Stimulated activated CD8-positive, alpha-beta memory T cell treated with anti-CD3 and anti-CD28 coated beads, Interleukin-4, amount 100 ng/mL, for 48 hours (primary cell): Measurements from ENCODE around the gene CIB2.

ENCODE experiments used
- DNase-seq: peaks from one replicate; pipeline ENCODE4 v3.0.0-alpha.2; 2020

The CIB2 gene

DNA sequence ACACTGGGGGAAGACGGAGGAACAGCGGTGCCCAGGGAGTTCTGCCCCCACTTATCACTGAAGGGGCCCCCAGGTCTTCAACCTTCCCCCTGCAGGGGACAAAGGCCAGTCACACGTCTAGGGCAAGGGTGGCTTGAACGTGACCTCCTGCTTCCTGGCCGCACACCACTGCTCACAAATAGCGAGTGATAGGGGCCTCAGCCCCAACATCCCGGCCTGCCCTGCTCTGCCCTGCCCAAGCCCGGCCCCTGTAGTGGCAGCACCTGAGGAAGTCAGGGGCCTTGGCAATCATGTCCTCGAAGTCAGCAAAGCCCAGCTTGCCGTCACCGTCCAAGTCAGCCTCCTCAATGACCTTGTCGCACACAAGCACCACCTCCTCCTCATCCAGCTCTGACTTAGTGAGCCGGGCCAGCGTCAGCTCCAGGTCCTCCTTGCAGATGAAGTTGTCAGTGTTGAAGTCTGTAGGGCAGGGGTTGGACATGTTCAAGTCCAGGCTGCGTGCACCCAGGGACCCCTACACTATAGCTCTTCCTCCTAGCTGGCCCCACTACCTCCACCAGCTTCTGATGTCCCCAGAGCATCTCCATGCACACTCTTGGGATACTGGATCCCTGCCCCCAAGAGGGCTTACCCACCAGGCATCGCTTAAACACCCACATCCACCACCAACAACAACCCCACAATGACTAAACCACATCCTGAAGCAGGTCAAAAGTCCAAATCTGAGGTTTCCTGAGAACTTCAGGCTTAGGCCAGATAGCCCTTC lies 25.6 kb downstream of the CIB2 start:
- DNase-seq, result no peak

DNA sequence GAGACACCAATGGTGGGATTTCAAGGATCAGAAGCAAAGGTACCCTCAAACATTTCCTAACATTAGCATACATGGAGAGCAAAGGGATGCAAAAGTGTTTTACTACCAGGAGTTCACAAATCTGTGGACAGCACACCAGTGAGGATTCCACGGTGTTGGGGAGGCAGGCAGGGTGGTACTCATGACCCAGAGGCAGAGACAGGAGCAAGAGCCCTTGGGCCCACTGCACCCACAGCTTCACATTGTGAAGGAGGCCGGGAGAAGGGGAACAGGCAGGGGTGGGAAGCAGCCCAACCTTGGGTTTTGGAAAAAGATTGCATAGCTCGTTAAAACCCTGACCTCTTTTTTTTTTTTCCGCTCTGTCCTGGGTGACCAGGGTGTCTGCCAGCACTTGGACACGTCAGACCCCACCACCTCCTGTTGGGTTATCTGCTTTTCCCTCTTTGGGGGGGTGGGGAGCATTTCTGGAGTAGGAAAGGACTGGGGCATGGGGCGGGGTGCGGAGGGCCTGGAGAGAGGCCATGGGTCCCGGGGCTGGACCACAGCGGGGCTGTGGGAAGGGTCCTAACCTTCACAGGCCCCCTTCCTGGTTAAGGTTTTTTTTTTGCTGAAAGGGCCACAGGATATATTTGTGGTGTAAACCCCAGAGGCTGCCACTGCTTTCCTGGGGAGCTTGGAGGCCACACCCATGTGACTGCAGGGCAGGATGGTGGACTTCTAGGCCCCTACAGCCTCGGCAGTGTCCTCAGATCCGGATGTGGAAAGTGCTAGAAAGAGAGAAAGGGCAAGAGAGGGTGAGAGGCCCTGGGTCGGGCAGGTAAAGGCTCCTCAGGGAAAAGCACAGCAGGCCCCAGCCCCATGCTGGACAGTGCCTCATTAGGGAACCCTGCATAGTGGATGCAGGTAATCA lies 26.4 kb downstream of the CIB2 start:
- DNase-seq, result no peak

DNA sequence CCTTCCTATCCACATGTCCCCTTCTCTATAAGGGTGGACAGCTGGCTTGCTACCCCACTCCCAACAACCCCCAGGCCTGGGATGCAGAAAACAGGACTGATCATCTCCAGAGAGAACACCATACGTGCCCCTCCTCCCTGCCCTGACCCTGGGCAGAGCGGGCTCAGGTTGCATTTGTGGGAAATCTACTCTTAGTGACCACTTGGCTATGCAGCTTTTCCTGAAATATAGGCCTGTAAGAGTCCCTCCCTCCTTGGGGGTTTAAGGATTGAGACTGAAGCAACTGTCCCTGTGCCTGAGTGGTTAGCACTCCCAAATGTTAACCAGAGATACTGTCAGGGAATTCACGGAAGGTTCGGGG lies 27.1 kb downstream of the CIB2 start:
- DNase-seq, result no peak

DNA sequence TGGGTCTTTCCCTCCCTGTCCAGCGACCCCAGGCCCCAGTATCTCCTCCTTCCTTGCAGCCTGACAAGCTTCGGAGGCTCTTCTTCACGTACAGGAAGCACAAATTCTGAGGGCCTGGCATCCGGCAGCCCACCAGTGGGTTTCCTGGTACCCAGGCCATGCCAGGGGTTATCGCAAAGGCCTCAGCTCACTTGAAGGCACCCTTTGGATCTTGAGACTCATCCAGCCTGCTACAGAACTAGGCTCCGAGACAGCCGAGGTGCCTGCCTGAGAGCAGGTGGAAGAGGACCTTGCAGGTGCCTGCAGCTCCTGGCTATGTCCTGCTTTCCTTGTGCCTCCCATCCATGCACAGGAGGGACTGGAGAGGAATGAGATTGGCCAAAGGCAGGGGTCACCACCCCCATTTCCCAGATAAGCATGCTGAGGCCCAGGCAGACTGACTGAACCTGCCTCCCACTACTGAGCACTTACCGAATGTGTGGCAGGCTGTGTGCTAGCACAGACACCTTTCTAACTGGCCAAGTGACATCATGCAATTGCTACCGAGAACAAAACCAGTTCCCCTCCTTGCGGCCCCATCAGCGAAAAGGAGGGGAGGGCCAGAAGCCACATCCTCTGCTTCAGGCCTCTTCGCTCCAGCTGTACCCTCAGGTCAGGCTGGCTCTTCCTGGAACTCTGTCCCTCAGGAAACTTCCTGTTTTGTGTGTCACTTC lies 27.7 kb downstream of the CIB2 start:
- peak; percentile 75 for DNase-seq

DNA sequence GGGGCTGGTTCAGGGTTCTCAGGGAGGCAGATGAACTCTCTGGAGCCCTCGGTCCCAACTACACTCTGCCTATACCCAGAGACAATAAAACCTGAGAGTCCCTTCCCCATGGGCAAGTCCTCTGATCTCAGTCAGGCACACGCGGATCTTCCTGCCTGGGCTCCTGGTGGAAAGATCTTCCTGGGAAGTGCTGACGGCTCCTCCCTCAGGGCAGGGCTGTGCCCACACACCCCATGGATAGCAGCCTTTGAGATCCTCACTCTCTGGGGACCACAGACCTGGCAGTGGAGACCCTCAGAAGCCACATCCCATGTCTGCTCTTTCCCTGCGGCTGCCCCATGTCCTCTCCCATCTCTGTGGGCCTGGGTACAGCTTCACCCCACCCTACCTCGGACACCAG lies 28.5 kb downstream of the CIB2 start:
- DNase-seq, result no peak

DNA sequence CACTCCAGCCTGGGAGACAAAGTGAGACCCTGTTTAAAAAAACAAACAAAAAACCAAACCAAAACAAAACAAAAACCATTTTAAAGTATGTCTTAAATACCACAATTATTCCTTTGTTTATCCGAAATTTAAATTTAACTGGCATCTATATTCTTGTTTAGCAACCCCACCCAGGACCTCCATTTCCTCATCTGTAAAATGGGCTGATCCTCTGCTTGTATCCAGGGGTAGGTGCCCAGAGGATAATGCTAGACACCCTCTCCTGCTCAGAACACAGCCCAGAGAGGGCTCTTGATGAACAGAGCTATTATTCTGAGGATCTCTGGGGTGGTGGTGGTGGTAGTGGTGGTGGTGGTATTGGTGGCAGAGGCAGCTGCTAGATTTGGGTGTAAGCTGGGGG lies 29.0 kb downstream of the CIB2 start:
- DNase-seq, result no peak

DNA sequence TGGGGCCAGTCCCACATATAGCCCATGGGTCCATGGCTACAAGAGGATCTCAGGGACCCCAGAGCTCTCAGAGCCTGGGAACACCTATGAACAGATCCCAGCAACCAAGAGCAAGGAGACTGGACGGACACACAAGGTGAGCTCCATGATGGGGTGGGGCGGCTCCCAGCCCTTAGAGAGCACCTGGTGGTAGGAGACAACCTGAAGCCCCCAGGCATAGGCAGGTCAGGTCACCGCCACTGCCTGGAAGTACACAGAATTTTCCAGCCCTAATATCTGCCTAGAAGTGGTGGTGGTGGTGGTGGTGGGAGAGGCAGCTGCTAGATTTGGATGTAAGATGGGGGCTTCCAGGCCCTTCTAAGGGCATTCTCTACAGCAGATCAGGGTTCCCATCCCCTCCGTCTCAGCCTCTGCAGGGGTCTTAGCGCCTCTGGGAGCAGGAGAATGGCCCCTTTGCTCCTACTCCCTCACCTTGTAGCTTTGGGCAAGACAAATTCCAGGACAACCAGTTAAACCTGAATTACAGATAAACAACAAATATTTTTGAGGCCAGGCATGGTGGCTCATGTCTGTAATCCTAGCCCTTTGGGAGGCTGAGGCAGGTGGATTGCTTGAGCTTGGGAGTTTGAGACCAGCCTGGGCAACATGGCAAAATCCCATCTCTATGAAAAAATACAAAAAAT lies 29.7 kb downstream of the CIB2 start:
- no peak for DNase-seq

DNA sequence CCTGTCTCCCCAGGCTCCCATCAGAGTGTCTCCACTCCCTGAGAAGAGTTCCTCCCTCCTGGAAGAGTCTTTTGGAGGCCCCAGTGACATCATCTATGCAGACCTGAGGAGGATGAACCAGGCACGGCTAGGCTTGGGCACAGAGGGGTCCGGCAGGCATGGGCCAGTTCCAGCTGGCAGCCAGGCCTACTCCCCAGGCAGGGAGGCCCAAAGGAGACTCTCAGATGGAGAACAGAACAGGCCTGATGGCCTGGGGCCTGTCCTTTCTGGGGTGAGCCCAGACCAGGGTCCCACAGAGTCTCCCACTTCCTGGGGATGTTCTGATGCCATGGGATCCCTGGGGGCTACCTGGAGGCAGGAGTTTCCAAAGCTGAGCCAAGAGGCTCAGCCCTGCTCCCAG lies 30.4 kb downstream of the CIB2 start:
- DNase-seq, result no peak

DNA sequence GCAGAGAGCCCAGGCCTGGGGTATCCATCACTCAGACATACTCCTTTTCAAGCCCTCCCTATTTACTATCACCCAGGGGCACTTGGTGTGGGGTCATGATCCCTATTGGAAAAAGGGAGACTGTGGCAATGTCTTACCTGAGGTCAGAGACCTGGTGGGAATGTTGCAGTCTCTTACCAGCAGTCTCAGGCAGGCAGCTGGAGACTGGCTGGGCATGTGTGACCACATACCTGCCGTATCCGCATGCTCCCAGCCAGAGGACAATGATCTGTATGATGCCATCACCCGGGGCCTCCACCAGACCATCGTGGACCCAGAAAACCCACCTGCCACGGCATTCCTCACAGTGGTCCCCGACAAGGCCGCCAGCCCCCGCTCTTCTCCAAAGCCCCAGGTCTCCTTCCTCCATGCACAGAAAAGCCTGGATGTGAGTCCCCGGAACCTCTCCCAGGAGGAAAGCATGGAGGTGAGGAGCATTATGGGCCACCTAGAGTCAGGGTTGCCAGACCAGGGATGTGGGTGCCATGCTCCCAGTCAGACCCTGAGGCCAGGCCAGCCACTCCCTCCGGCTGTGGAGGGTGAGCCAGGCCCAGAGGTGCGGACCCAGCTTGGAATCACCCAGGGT lies 33.0 kb downstream of the CIB2 start:
- DNase-seq, result no peak

DNA sequence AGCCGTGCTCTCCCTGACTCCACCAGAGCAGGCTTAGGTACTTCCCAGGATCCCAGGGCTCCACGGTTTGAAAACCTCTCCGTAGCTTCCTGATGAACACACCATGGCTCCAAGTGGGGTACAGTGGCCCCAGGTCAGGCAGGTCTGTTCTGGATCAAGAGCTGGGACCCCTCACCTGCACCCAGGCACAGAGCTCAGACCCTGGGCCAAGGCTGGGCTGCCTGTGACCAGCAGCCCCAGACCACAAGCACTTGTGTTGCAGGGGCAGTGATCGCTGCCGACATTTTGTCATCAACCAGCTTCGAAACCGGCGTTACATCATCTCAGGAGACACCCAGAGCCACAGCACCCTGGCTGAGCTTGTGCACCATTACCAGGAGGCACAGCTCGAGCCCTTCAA lies 33.6 kb downstream of the CIB2 start:
- no peak for DNase-seq

DNA sequence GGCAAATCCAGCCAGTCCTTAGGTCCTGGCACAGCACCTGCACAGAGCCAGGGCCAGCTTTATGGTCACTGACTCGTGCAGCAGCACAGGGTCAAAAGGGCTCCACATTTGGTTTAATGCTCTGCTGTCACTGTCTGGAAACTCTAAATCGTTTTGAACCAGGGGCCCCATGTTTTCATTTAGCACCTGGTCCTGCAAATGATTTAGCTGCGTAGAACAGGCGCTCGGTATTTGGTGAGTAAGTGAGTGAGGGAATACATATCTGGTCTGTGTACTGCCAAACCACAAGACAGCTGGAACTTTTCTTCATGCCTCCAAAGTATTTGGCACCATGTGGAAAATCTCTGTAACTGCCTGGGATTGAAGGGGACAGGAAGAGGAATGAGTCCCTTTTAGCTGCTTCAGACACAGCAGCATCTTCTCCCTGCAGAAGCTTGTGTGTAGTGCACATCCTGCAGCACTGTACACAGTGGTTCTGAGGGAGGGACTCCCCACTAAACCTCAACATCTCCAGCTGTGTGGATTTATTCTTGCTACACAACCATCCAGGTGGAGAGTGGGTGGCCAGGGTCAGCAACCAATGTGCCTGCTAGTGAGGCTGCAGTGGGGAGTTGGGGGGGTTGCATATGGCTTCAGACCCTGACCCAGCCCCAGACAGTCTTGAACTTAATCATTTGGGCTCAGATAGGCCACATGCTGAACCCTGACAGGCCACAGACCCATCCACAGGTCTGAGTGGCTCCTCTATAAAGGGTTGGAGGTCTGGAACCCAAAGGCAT lies 37.8 kb downstream of the CIB2 start:
- no peak for DNase-seq

DNA sequence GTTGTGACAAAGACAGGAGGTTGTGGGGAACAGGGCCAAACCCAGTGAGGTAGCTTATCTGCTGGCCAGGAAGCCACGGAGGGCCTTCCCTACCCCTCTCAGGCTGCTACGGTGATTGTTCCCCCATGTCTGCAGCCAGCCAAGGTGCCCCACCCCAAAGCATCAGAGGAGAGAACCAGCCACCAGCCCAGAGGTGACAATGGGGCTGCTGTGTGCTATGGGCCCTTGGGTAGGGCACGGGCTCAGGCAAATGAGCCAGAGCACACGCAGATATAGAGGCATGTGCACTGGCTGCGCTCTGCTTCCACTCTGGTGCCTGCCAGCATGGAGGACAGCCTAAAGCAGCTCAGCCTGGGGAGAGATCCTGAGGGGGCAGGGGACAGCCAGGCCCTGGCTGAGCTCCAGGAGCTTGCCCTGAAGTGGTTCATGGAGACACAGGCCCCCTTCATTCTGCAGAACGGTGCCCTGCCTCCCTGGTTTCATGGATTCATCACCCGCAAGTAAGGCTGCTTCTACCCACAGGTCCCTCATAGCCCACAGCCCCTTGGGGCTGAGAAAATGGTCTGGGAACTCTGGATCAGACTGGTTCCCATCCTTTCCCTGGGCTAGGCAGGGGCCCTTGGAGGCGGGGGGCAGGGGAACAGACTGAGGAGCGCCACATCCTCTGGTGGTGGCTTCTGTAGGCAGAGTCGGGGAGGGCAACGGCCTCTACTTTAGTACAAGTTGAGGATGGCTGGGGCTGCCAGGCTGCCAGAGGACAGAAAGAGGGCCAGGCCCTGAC lies 38.8 kb downstream of the CIB2 start, which contains the start of gene SH2D7:
TSS of gene SH2D7 (plus strand) at position 301 of the 781 bp plus-strand sequence. CDS start at position 325, 24 bp downstream.
- no peak for DNase-seq

DNA sequence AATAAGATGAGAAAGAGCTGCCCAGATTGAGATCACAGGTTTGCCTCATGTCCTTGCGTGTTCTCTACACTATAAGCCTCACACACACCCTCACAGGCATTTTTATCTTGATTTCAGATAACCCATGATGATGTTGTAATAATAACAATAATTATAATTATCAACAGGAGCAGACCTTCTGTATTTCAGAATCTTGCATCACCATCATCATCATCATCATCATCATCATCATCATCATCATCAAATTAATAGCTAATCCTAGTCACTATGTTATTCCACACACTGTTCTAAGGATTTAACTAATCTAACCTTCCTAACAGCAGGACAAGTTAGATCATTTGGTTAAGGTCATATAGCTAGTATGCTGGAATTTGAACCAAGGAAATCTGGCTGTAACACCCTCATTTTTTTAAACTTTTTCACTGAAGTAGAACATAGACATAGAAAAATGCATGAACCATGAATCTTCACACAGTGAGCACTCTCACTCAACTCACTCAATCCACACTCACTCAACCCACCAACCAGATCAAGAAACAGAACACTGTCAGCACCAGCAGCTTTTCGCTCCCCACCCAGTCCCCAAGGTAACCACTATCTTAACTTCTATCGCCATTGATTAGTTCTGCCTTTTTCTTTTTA lies 40.7 kb downstream of the CIB2 start:
- DNase-seq, result no peak

DNA sequence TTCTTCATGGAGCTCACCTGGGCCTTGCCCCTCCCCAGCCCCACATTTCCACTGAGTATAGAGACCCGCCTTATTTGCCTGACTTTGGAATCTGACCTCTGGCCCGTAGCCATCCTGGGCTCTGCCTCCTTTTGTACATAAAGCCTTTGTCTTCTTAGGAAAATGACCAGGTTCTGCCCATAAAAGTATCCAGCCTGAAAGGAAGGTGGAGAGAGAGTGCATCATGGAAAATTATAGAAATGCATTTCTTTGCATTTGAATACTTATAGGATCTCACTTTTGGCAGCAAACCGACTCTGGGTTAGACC lies 42.5 kb downstream of the CIB2 start:
- no peak for DNase-seq

DNA sequence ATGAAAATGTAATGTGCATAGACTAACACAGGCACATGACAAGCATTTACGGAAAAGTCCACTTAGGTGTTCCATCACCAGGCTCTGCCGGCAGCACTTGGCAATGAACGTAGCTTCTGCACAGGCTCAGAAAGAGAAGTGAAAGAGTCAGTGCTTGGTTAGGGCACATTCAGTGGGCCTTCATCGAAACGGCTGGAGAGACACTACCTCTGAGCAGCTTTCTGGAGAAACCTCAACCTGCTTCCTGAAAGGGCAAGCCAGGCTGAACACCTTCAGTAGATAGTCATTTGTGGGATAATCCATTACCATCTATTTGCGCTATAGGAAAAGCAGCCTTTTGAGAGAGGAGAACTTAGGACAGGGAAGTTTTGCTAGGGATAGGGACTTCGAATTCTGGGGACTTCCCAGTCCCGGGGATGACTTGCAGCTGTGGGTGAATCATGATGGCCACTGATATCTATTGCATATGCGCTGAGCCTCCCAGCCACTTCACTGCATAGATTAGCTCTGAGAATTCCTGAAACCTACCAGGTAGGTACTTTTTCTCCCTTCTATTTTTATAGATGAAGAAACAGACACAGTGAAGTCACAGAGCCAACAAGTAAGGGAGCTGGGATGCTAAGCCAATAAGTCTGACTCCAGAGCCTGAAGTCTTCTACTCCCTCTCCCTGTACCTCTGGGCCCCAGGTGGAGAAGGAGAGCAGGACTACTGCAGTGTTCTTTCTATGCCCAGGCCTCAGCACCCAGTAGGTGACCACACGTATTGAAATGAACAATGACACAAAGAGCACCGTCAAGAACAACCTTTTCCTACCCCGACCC lies 43.1 kb downstream of the CIB2 start:
- DNase-seq, result no peak

DNA sequence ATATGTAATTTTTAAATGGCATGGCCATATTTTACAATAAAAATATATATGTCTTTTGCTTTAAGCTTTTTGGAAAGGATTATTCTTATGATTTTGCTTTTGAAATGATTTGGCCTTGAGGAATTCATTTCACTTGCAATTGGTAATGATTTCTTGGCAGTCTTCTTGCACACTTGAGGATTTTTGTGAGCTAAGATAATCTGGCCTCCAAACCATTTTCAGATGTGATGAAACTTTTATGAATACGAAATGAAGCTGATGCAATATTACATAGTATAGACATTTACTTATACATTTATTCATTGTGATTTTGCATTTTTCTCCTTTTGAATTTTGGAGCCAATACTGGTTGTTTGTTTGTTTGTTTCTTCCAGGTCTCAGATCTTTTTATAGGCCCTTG lies 45.3 kb downstream of the CIB2 start:
- DNase-seq, result no peak

DNA sequence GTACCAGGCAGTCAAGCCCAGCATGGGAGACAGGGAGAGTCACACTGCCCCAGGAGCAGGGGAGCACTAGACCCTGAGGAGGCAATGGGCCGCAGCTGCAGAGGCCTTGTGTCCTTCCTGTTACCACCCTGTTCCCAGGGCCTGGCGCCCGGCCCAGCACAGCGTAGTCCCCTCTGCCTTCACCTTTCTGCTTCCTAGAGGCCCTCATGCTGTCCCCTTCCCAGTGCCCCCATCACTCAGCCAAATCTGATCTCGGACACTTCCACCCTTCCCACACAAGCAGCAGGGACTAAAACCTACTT lies 46.8 kb downstream of the CIB2 start:
- no peak for DNase-seq

DNA sequence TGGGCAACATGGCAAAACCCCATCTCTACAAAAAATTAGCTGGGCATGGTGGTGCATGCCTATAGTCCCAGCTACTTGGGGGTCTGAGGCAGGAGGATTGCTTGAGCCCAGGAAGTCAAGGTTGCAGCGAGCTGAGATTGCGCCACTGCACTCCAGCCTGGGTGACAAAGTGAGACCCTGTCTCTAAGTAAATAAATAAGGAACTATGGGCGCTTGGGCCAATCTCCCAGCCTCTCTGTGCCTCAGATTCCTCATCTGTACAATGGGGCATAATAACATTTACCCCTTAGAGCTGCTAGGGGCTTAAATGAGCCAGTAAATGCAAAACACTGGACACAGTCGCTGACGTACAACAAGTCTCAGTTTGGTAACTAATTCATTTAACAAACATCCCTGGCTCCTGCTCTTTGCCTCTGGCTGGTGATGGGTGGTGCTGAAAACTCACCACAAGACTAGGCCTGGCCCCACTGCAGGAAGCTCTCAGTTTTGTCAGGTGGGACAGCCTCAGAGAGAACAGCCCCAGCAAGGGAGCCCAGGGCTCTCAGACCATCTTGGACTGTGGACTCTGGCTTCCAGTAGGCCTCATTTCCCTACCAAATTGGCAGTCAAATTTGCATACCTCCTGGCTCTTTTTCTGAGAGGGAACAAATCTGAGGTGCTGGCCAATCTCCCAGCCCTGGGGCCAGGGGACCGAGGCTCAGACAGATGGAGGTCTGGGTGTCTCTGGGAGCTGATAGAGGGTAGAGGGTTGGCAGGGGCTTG lies 47.4 kb downstream of the CIB2 start:
- DNase-seq, result no peak

DNA sequence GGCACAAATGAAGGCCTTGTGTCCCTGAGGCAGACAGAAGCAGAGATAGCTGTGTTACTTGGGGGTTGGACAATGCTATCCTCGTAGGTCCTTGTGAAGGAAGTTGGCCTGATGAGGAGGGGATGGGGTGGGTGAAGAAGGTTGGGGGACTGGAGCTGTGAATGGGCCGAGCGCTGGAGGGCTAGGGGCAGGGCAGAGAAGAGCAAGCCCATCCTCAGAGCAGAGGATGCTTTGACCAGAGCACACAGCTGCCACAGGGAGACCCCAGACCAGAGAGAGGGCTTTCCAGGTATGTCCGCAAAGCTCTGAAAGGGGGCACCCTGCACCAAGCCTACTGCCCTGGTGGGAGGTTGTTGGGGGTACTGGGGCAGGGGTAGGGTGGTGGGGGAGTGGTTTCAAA lies 48.1 kb downstream of the CIB2 start:
- DNase-seq, result no peak
